Stimulated activated memory B cell treated with anti-CD40 and anti-IgM and Interleukin-4, amounts not matched to agents 10 μg/mL and 1 μg/mL and 100 μg/mL, for 72 hours (primary cell): ENCODE data around the gene AIG1.

ENCODE experiments used
- ATAC-seq: fragments of 150-1000 bp; cut with Tn5 transposase; 2 replicates; pipeline ENCODE4 v1.10.0; 2021
- H3K27ac Mint-ChIP-seq: one replicate; pipeline ENCODE4 v1.8.0; 2022; ENCODE audit warnings: mild to moderate bottlenecking, mixed read lengths
- H3K27me3 Mint-ChIP-seq: one replicate; pipeline ENCODE4 v1.8.0; 2022; ENCODE audit warnings: mixed read lengths
- H3K36me3 Mint-ChIP-seq: one replicate; pipeline ENCODE4 v1.8.0; 2022; ENCODE audit warnings: mixed read lengths
- H3K4me1 Mint-ChIP-seq: one replicate; pipeline ENCODE4 v1.8.0; 2022; ENCODE audit warnings: mixed read lengths
- H3K4me3 Mint-ChIP-seq: one replicate; pipeline ENCODE4 v1.8.0; 2022; ENCODE audit warnings: mild to moderate bottlenecking, moderate library complexity, mixed read lengths
- H3K9me3 Mint-ChIP-seq: one replicate; pipeline ENCODE4 v1.8.0; 2022; ENCODE audit warnings: mixed read lengths

The AIG1 gene

GRCh38 chr6:143375022-143375585 is 314.4 kb downstream of the AIG1 start:
- H3K4me1 Mint-ChIP-seq = no peaks in the 10 kb centered on the region
- H3K4me3 Mint-ChIP-seq = no peak overlapping the region
- H3K36me3 Mint-ChIP-seq = no peaks in the 10 kb centered on the region
- peaks cover 11% of the 10 kb centered on the region for H3K9me3 Mint-ChIP-seq
- ATAC-seq = no peak
- peaks cover 9% of the 10 kb centered on the region for H3K27me3 Mint-ChIP-seq
- H3K27ac Mint-ChIP-seq = no peak overlapping the region

GRCh38 chr6:143376375-143376774 is 315.7 kb downstream of the AIG1 start:
- no peaks in the 10 kb centered on the region for H3K4me1 Mint-ChIP-seq
- peaks cover 11% of the 10 kb centered on the region for H3K9me3 Mint-ChIP-seq
- no peak overlapping the region for H3K4me3 Mint-ChIP-seq
- H3K27ac Mint-ChIP-seq = no peak overlapping the region
- peaks cover 18% of the 10 kb centered on the region for H3K27me3 Mint-ChIP-seq
- ATAC-seq = no peak
- no peaks in the 10 kb centered on the region for H3K36me3 Mint-ChIP-seq

- no peak for ATAC-seq
- Mint-ChIP-seq H3K4me1 (no peaks in the 10 kb centered on the region), H3K27ac (no peak overlapping the region), H3K4me3 (no peak overlapping the region), H3K9me3 (peaks cover 11% of the 10 kb centered on the region), H3K27me3 (peaks cover 18% of the 10 kb centered on the region), H3K36me3 (no peaks in the 10 kb centered on the region)
Measured at GRCh38 chr6:143376861-143377260, 316.2 kb downstream of the AIG1 start.

GRCh38 chr6:143385636-143386035 is 324.9 kb downstream of the AIG1 start:
- Mint-ChIP-seq H3K4me1 (no peaks in the 10 kb centered on the region), H3K27ac (no peak overlapping the region), H3K27me3 (peaks cover 4% of the 10 kb centered on the region), H3K4me3 (no peak overlapping the region), H3K9me3 (peaks cover 3% of the 10 kb centered on the region), H3K36me3 (no peaks in the 10 kb centered on the region)
- no peak for ATAC-seq

- H3K27me3 Mint-ChIP-seq = peaks cover 12% of the 10 kb centered on the region
- H3K9me3 Mint-ChIP-seq = peaks cover 3% of the 10 kb centered on the region
- no peak for ATAC-seq
- no peaks in the 10 kb centered on the region for H3K4me1 Mint-ChIP-seq
- H3K27ac Mint-ChIP-seq = no peak overlapping the region
- no peaks in the 10 kb centered on the region for H3K36me3 Mint-ChIP-seq
- H3K4me3 Mint-ChIP-seq = no peak overlapping the region
Measured at GRCh38 chr6:143390278-143390677, 329.6 kb downstream of the AIG1 start.
